PC-9 (cell line): ENCODE data around the gene ARID5B. TPM values are rescaled to one million over a fixed set of nuclear protein-coding genes. Genes with fewer than 3 reads are reported as not detected.

Experiments
- BruUV-seq: library from RNA; stranded (reverse); fragments of 400-500 nt; replicated peaks from 2 replicates; lab custom pipeline; 2021; lab: Mats Ljungman, UMichigan
- CTCF ChIA-PET: fragments of 300-600 bp; sonication (Branson Sonifier 250); formaldehyde crosslinking; loops from one replicate; lab custom pipeline; 2022; ENCODE audit warnings: antibody characterized with exemption; lab: Charles Lee
- POLR2A ChIA-PET: fragments of 300-600 bp; sonication (Branson Sonifier 250); formaldehyde crosslinking; loops from one replicate; lab custom pipeline; 2022; ENCODE audit warnings: antibody characterized with exemption; ENCODE audit not compliant: unreplicated experiment; lab: Charles Lee
- DNase-seq, 2 experiments: peaks; one replicate each; pipeline versions ENCODE4 v3.0.0 to v3.0.0-alpha.2; 2015 to 2022; ENCODE audit warnings: mixed read lengths in 1 of 2
- H2AFZ ChIP-seq: fragments of 200-600 bp; sonication (generic); 2 replicates; pipeline ENCODE4 v1.8.1; 2017; ENCODE audit warnings: antibody characterized with exemption
- H3F3A ChIP-seq: fragments of 200-600 bp; sonication (generic); 2 replicates; pipeline ENCODE4 v1.8.1; 2017; ENCODE audit warnings: antibody characterized with exemption, mild to moderate bottlenecking, low read depth; ENCODE audit not compliant: insufficient read depth
- H3K27ac ChIP-seq: fragments of 200-600 bp; sonication (generic); 2 replicates; pipeline ENCODE4 v1.6.1; 2016; ENCODE audit warnings: mixed run types
- H3K27me3 ChIP-seq: fragments of 200-600 bp; sonication (generic); 2 replicates; pipeline ENCODE4 v1.6.1; 2016; ENCODE audit warnings: low read depth, mixed run types; ENCODE audit not compliant: insufficient read depth
- H3K36me3 ChIP-seq: fragments of 200-600 bp; sonication (generic); 2 replicates; pipeline ENCODE4 v1.6.1; 2016; ENCODE audit warnings: low read depth, mixed run types
- H3K4me1 ChIP-seq: fragments of 200-600 bp; sonication (generic); replicated peaks from 2 replicates; pipeline ENCODE4 v1.6.1; 2016; ENCODE audit warnings: mixed run types; ENCODE audit not compliant: insufficient read depth
- H3K4me2 ChIP-seq: fragments of 200-600 bp; sonication (generic); 2 replicates; pipeline ENCODE4 v1.6.1; 2017; ENCODE audit warnings: mixed run types
- H3K4me3 ChIP-seq: fragments of 200-600 bp; sonication (generic); 2 replicates; pipeline ENCODE4 v1.6.1; 2016; ENCODE audit warnings: mixed run types
- H3K79me2 ChIP-seq: fragments of 200-600 bp; sonication (generic); 2 replicates; pipeline ENCODE4 v1.6.1; 2017; ENCODE audit warnings: low read depth, mixed run types
- H3K9me2 ChIP-seq: fragments of 200-600 bp; sonication (generic); 2 replicates; pipeline ENCODE4 v1.8.1; 2017; ENCODE audit warnings: mild to moderate bottlenecking; ENCODE audit not compliant: insufficient read depth
- H3K9me3 ChIP-seq: fragments of 200-600 bp; sonication (generic); 2 replicates; pipeline ENCODE4 v1.8.1; 2016; ENCODE audit warnings: low read depth; ENCODE audit not compliant: insufficient read depth
- H4K20me1 ChIP-seq: fragments of 200-600 bp; sonication (generic); 2 replicates; pipeline ENCODE4 v1.8.1; 2017; ENCODE audit not compliant: insufficient read depth
- EZH2 ChIP-seq: fragments of 200-600 bp; sonication (generic); IDR thresholded peaks from 2 replicates; pipeline ENCODE4 v1.8.0; 2017; ENCODE audit warnings: antibody characterized with exemption, low read depth
- intact Hi-C: fragments of 100-400 bp; cut with micrococcal nuclease; formaldehyde crosslinking; loops from one replicate; pipeline ENCODE4 v1.10.0; 2022; ENCODE audit not compliant: unreplicated experiment
- total RNA-seq: library from RNA; stranded (reverse); gene quantifications from 2 replicates; pipeline ENCODE4 v1.2.3, GENCODE V29; 2021
- TF ChIP-seq, protein P1 (sequence below): fragments of 200-600 bp; sonication (generic); conservative IDR thresholded peaks from 2 replicates; pipeline ENCODE4 v1.6.1; 2017; ENCODE audit warnings: mixed run types, antibody characterized with exemption, mild to moderate bottlenecking, moderate library complexity

Gene ARID5B
- total RNA-seq, 1 experiment from 2014 or later = 7.4 TPM

DNA sequence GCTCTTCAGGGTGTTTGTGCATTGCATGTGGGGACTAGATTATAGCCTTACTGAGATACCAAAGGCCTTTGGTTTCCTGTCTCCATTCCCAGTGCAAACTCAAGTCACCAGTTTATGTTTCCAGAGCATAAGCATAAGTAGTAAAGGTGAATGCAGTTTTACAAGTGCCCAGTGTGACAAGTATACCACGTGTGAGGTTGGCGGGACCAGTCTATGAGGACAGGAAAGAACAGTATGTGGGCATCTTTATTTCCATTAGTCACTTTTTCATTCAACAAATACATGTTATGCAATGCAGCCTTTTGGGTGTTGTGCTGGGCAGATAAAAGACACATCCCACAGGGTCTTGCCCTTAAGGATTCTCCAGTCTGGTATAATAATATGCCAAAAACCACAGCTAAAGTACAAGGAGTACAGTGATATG lies 146.5 kb downstream of the ARID5B start:
- ChIA-PET CTCF (interaction anchor here (0.6 kb wide), 1 partner anchor 201 kb away, joined by 3 read pairs; no protein-coding TSS in a partner anchor), POLR2A (interaction anchor here (0.7 kb wide), 1 partner anchor 144 kb away, joined by 3 read pairs; no protein-coding TSS in a partner anchor)
- peak in 1 of 2 experiments; percentile 42 for DNase-seq
- H4K20me1 ChIP-seq = no peaks in the 10 kb centered on the region
- peaks cover 12% of the 10 kb centered on the region; the same call in 1 of the 2 replicates for H3K9me3 ChIP-seq
- no peaks in the 10 kb centered on the region for H3K27me3 ChIP-seq
- H3K4me3 ChIP-seq = no peak overlapping the region
- BruUV-seq = no TSS peak
- no peak overlapping the region for H3K27ac ChIP-seq
- no peaks in the 10 kb centered on the region for H3K79me2 ChIP-seq
- H3K4me1 ChIP-seq = peaks cover 65% of the 10 kb centered on the region
- peak overlapping the region; percentile 80 for H3K4me2 ChIP-seq
- intact Hi-C loops = loop anchor here (2.0 kb wide), 1 partner anchor 29 kb away; no protein-coding TSS in a partner anchor
- H3K9me2 ChIP-seq = no peaks in the 10 kb centered on the region
- no peak for TF ChIP-seq EZH2
- TF ChIP-seq, protein P1, sequence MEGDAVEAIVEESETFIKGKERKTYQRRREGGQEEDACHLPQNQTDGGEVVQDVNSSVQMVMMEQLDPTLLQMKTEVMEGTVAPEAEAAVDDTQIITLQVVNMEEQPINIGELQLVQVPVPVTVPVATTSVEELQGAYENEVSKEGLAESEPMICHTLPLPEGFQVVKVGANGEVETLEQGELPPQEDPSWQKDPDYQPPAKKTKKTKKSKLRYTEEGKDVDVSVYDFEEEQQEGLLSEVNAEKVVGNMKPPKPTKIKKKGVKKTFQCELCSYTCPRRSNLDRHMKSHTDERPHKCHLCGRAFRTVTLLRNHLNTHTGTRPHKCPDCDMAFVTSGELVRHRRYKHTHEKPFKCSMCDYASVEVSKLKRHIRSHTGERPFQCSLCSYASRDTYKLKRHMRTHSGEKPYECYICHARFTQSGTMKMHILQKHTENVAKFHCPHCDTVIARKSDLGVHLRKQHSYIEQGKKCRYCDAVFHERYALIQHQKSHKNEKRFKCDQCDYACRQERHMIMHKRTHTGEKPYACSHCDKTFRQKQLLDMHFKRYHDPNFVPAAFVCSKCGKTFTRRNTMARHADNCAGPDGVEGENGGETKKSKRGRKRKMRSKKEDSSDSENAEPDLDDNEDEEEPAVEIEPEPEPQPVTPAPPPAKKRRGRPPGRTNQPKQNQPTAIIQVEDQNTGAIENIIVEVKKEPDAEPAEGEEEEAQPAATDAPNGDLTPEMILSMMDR = no peak
- H3F3A ChIP-seq = peaks cover 31% of the 10 kb centered on the region; the same call in 1 of the 2 replicates
- H3K36me3 ChIP-seq = peaks cover 7% of the 10 kb centered on the region; the same call in 1 of the 2 replicates
- H2AFZ ChIP-seq = no peak overlapping the region

DNA sequence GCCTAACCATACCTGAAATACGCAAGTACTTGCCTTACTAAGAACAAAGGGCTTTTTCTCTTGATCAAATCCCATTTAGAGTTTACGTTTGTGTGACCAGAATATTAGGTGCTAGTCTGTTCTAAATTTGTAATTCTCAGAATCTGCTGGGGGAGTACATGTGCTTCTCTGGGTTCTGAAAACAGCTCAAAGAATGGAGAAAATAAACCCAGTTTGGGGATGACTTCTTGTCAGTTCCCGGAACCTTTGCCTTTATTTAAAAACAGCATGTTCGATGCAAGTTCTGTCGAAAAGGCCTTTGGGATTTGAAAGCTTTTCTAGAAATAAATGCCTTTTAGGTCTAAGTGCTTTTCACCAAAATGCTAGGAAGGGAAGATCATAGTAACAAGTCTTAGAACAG lies 147.0 kb downstream of the ARID5B start:
- Histone ChIP-seq H3K4me1 (peaks cover 63% of the 10 kb centered on the region), H3K27ac (peak overlapping the region; percentile 47), H3K79me2 (no peaks in the 10 kb centered on the region), H3K9me3 (peaks cover 10% of the 10 kb centered on the region; the same call in 1 of the 2 replicates), H3K4me3 (peak overlapping the region; percentile 49; the same call in 1 of the 2 replicates), H2AFZ (peak overlapping the region; percentile 76), H3K4me2 (peak overlapping the region; percentile 80), H3K36me3 (peaks cover 7% of the 10 kb centered on the region; the same call in 1 of the 2 replicates), H3K9me2 (no peaks in the 10 kb centered on the region), H4K20me1 (no peaks in the 10 kb centered on the region), H3K27me3 (no peaks in the 10 kb centered on the region), H3F3A (peaks cover 31% of the 10 kb centered on the region; the same call in 1 of the 2 replicates)
- no TSS peak for BruUV-seq
- no peak for TF ChIP-seq EZH2
- TF ChIP-seq, protein P1 = no peak
- DNase-seq = no peak
- intact Hi-C loops = loop anchor here (2.0 kb wide), 1 partner anchor 28 kb away; no protein-coding TSS in a partner anchor
- ChIA-PET CTCF (interaction anchor here (1.6 kb wide), 1 partner anchor 28 kb away, joined by 7 read pairs; no protein-coding TSS in a partner anchor), POLR2A (interaction anchor here (0.7 kb wide), 1 partner anchor 145 kb away, joined by 3 read pairs; no protein-coding TSS in a partner anchor)

DNA sequence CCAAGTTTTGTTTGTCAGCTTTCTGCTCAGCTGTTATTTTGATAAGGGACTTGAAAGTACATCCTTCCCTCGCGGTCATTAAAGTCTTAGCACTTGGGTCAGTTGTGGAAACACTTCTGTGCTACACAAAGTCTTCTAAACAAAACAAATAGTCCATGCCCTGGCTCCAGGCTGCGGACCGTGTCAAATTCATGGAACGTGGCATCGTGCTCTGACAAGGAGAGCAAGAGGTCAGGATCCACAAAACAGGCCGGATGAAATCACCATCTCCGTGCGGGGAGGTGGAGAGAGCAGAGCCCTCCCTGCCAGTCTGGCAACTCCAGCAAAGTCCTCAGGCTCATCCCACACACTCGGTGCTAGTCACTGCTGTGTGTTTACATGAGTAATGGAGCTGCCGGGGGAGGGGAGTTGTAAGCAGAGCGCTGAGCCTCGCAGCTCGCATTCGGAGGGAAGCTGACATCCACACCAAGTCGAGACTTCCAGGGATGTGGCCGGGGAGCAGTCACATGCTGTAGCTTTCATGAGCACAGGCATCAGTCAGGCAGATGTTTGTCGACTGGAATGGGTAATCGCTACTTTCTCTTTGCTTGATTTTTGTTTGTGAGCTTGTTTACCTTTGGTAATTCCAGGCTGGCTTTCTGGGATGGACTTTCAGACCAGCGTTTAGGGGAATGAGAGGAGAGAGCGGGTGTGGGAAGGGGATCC lies 147.6 kb downstream of the ARID5B start:
- Histone ChIP-seq H3K79me2 (no peaks in the 10 kb centered on the region), H3K27ac (peak overlapping the region; percentile 47), H3K27me3 (no peaks in the 10 kb centered on the region), H3K4me1 (peaks cover 59% of the 10 kb centered on the region), H4K20me1 (no peaks in the 10 kb centered on the region), H3K36me3 (peaks cover 7% of the 10 kb centered on the region; the same call in 1 of the 2 replicates), H3K9me2 (no peaks in the 10 kb centered on the region), H3F3A (peaks cover 31% of the 10 kb centered on the region; the same call in 1 of the 2 replicates), H3K4me3 (peak overlapping the region; percentile 49), H3K9me3 (peaks cover 7% of the 10 kb centered on the region; the same call in 1 of the 2 replicates), H2AFZ (peak overlapping the region; percentile 76), H3K4me2 (peak overlapping the region; percentile 80)
- TF ChIP-seq, protein P1 = no peak
- no peak for TF ChIP-seq EZH2
- ChIA-PET CTCF (interaction anchor here (0.6 to 1.6 kb wide), 4 partner anchors 28 to 196 kb away, joined by 3 to 7 read pairs (median 5); no protein-coding TSS in a partner anchor), POLR2A (interaction anchor here (0.6 kb wide), 1 partner anchor 216 kb away, joined by 9 read pairs; no protein-coding TSS in a partner anchor)
- BruUV-seq = TSS peak; percentile 41
- intact Hi-C loops = loop anchor here (2.0 kb wide), 1 partner anchor 28 kb away; no protein-coding TSS in a partner anchor
- peak; percentile 75 to 92 for DNase-seq
